Coronary artery (tissue), 2 donors: ENCODE data around the gene MCL1.

ENCODE experiments used
- DNase-seq: peaks from one replicate; pipeline ENCODE4 v3.0.0-alpha.2; 2017; ENCODE audit warnings: low spot score
- H3K27ac ChIP-seq, 2 donors: fragments of 200-600 bp; sonication (generic); one replicate each; pipeline ENCODE4 v1.5.1; 2016 to 2019
- H3K4me3 ChIP-seq: fragments of 200-600 bp; sonication (generic); 2 replicates; pipeline ENCODE4 v1.5.1; 2016; ENCODE audit warnings: mild to moderate bottlenecking, moderate library complexity
- CTCF ChIP-seq: fragments of 200-600 bp; sonication (generic); IDR thresholded peaks from one replicate; pipeline ENCODE4 v1.5.1; 2019; ENCODE audit warnings: antibody characterized with exemption

Gene MCL1

GRCh38 chr1:150552911-150553289 is 26.5 kb downstream of the MCL1 start:
- H3K27ac ChIP-seq, result peak overlapping the region; percentile 95 to 99
- TF ChIP-seq CTCF, result no peak
- DNase-seq, result peak; percentile 81
- H3K4me3 ChIP-seq, result peak overlapping the region; percentile 31

GRCh38 chr1:150552128-150552910 is 27.1 kb downstream of the MCL1 start:
- peak overlapping the region; percentile 31 for H3K4me3 ChIP-seq
- TF ChIP-seq CTCF, result no peak
- peak; percentile 95 for DNase-seq
- H3K27ac ChIP-seq, result peak overlapping the region; percentile 95 to 99

- DNase-seq, result no peak
- peak overlapping the region; percentile 31 for H3K4me3 ChIP-seq
- peak overlapping the region; percentile 95 to 99 for H3K27ac ChIP-seq
- no peak for TF ChIP-seq CTCF
These were observed 27.7 kb downstream of the MCL1 start for GRCh38 chr1:150551784-150552127.

- peak overlapping the region; percentile 95 for H3K4me3 ChIP-seq
- H3K27ac ChIP-seq, result peak overlapping the region; percentile 95 to 99
- DNase-seq, result peak; percentile 79
- TF ChIP-seq CTCF, result no peak
These were observed 28.2 kb downstream of the MCL1 start for GRCh38 chr1:150551051-150551783.

- H3K27ac ChIP-seq, result peak overlapping the region; percentile 95 to 99
- DNase-seq, result peak; percentile 88
- H3K4me3 ChIP-seq, result peak overlapping the region; percentile 95
- TF ChIP-seq CTCF, result no peak
These were observed 29.0 kb downstream of the MCL1 start for GRCh38 chr1:150550222-150551050.

- DNase-seq, result peak; percentile 80
- TF ChIP-seq CTCF, result no peak
- Histone ChIP-seq H3K27ac (peak overlapping the region; percentile 95 to 99), H3K4me3 (peak overlapping the region; percentile 95)
These were observed 29.8 kb downstream of the MCL1 start for GRCh38 chr1:150549496-150550221.
